Peyer's patch (tissue), 4 donors: ENCODE data around the gene WARS2. TPM values are rescaled to one million over a fixed set of nuclear protein-coding genes. Genes with fewer than 3 reads are reported as not detected.

Experiments used
- DNase-seq, 3 donors: peaks; one replicate each; pipeline ENCODE4 v3.0.0-alpha.2; 2017 to 2019
- H3K27ac ChIP-seq, 4 donors: fragments of 200-600 bp; sonication (generic); one replicate each; pipeline ENCODE4 v1.5.1; 2016 to 2019
- H3K27me3 ChIP-seq, 2 donors: fragments of 200-600 bp; sonication (generic); one replicate each; pipeline ENCODE4 v1.5.1; 2019
- H3K36me3 ChIP-seq, 3 donors: fragments of 200-600 bp; sonication (generic); one replicate each; pipeline ENCODE4 v1.5.1; 2016 to 2019
- H3K4me1 ChIP-seq, 4 donors: fragments of 200-600 bp; sonication (generic); one replicate each; pipeline ENCODE4 v1.5.1; 2016 to 2019
- H3K4me3 ChIP-seq, 4 donors: fragments of 200-600 bp; sonication (generic); 1 replicate in 3 of 4; 2 replicates in 1 of 4; pipeline ENCODE4 v1.5.1; 2016 to 2019; ENCODE audit warnings: mild to moderate bottlenecking in 1 of 4
- H3K9me3 ChIP-seq, 4 donors: fragments of 200-600 bp; sonication (generic); one replicate each; pipeline ENCODE4 v1.5.1; 2016 to 2019; ENCODE audit warnings: mild to moderate bottlenecking in 1 of 4
- POLR2A ChIP-seq, 2 donors: fragments of 450-650 bp; IDR thresholded peaks; one replicate each; pipeline ENCODE4 v1.5.1; 2017; ENCODE audit warnings: antibody characterized with exemption in 2 of 2, mild to moderate bottlenecking in 2 of 2, moderate library complexity in 2 of 2
- total RNA-seq, 4 donors: library from RNA; depleted of rRNA; stranded (reverse); fragments of >200 nt; gene quantifications; one replicate each; pipeline ENCODE4 v1.1.0, GENCODE V29; 2016
- TF ChIP-seq, protein P1 (sequence below), 6 experiments: fragments of 450-650 bp in 4 of 6; fragments of 200-600 bp in 2 of 6; sonication (generic) in 1 of 6; IDR thresholded peaks; one replicate each; pipeline ENCODE4 v1.5.1; 2017 to 2019; ENCODE audit warnings: antibody characterized with exemption in 6 of 6, mild to moderate bottlenecking in 3 of 6, moderate library complexity in 1 of 6

Gene WARS2
- total RNA-seq, 4 donors from 2014 or later = 7.5 to 20.6 (median 10.6) TPM

DNA sequence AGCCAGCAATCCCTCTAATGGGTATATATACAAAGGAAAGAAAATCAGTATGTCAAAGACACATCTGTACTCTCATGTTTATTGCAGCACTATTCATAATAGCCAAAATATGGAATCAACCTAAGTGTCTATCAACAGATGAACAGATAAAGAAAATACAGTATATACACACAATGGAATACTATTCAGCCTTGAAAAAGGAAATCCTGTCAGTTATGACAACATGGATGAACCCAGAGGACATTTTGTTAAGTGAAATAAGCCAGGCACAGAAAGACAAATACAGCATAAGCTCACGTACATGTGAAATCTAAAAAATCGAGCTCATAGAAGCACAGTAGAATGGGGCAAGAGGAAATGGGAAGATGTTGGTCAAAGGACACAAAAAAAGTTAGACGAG lies 69.1 kb downstream of the WARS2 start:
- no peaks in the 10 kb centered on the region for H3K27me3 ChIP-seq
- no peak overlapping the region for H3K4me3 ChIP-seq
- no peaks in the 10 kb centered on the region for H3K9me3 ChIP-seq
- no peak for DNase-seq
- no peaks in the 10 kb centered on the region for H3K36me3 ChIP-seq
- TF ChIP-seq POLR2A (IDR thresholded peaks at IDR 0.05) = no peak
- TF ChIP-seq, protein P1, sequence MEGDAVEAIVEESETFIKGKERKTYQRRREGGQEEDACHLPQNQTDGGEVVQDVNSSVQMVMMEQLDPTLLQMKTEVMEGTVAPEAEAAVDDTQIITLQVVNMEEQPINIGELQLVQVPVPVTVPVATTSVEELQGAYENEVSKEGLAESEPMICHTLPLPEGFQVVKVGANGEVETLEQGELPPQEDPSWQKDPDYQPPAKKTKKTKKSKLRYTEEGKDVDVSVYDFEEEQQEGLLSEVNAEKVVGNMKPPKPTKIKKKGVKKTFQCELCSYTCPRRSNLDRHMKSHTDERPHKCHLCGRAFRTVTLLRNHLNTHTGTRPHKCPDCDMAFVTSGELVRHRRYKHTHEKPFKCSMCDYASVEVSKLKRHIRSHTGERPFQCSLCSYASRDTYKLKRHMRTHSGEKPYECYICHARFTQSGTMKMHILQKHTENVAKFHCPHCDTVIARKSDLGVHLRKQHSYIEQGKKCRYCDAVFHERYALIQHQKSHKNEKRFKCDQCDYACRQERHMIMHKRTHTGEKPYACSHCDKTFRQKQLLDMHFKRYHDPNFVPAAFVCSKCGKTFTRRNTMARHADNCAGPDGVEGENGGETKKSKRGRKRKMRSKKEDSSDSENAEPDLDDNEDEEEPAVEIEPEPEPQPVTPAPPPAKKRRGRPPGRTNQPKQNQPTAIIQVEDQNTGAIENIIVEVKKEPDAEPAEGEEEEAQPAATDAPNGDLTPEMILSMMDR (IDR thresholded peaks at IDR 0.05) = no peak
- no peak overlapping the region for H3K27ac ChIP-seq
- H3K4me1 ChIP-seq = no peaks in the 10 kb centered on the region

DNA sequence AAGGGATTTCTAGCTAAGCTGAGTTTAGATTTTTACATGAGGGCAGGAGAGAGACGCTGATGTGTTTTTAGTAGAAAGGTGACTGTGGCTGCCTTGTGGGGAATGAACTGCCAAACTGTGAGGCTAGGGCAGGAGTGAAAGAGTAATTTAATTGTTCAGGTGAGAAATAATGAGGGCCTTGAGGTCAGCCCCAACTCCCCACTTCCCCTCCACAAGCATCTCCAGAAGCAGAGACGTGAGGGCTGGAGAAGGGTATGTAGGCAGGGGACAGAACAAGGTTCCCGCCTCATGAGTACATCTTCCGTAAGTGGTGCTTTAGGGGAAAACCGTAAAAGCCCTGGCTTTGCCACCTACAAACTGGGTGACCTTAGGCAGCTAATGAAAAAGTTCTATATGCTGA lies 70.8 kb downstream of the WARS2 start:
- Histone ChIP-seq H3K36me3 (no peaks in the 10 kb centered on the region), H3K4me1 (no peaks in the 10 kb centered on the region), H3K4me3 (no peak overlapping the region), H3K27ac (no peak overlapping the region), H3K9me3 (no peaks in the 10 kb centered on the region), H3K27me3 (no peaks in the 10 kb centered on the region)
- TF ChIP-seq, protein P1 (IDR thresholded peaks at IDR 0.05) = no peak
- TF ChIP-seq POLR2A (IDR thresholded peaks at IDR 0.05) = no peak
- no peak for DNase-seq

DNA sequence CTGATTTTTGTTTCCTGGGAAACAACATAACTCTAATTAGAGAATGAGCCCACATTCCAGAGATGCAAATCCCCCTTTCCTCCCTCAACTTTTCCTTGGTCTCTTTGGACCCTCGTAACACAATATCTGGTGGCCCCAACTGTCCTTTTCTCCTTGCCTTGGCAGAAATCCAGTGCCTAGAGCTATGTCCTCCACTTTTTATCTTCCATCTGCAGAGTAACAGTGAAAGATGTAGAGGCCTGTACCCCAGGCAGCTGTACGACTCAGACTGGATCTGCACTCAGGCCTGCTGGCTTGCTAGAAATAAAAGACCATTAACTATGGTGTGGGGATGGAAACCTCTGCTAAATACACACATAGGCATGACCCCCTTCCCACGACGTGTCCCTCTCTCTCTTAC lies 72.0 kb downstream of the WARS2 start:
- Histone ChIP-seq H3K4me3 (no peak overlapping the region), H3K4me1 (no peaks in the 10 kb centered on the region), H3K36me3 (no peaks in the 10 kb centered on the region), H3K9me3 (no peaks in the 10 kb centered on the region), H3K27me3 (no peaks in the 10 kb centered on the region), H3K27ac (no peak overlapping the region)
- no peak for DNase-seq
- no peak for TF ChIP-seq POLR2A (IDR thresholded peaks at IDR 0.05)
- TF ChIP-seq, protein P1 (IDR thresholded peaks at IDR 0.05) = no peak

DNA sequence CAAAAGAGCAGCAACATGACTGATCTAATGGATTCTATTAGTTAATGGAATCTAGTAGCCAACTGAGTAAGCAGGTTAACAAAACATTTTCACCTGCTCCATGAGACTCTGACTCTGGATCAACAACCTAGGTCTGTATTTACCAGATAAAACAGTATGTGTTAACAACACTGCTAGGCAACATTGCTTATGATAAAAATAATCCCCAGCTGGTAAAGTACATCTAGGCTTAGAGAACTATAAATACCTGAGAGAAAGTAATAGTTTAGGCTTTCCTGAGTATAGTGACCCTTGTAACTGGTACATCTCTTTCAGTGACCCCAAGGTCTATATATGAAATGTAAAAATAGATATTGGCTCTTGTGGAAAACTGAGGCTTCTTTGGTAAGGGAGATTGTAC lies 78.8 kb downstream of the WARS2 start:
- H3K4me3 ChIP-seq = no peak overlapping the region
- no peak for TF ChIP-seq POLR2A (IDR thresholded peaks at IDR 0.05)
- TF ChIP-seq, protein P1 (IDR thresholded peaks at IDR 0.05) = no peak

DNA sequence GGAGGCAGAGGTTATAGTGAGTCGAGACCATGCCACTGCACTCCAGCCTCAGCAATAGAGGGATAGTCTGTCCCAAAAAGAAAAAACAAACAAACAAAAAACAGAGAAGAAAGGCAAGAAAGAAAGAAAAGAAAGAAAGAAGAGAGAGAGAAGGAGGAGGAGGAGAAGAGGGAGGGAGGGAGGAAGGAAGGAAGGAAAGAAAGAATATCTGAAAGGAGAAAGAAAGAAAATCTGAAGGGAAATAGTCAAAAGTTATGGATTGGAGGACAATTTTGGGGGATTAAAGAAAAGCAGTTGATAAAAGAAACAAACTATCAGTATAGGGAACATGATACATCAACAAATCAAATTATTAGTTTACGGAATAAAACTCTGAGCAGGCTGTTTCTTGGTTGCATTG lies 84.9 kb downstream of the WARS2 start:
- H3K27me3 ChIP-seq = no peaks in the 10 kb centered on the region
- no peaks in the 10 kb centered on the region for H3K9me3 ChIP-seq
- no peaks in the 10 kb centered on the region for H3K4me1 ChIP-seq
- H3K4me3 ChIP-seq = no peak overlapping the region
- no peak for TF ChIP-seq POLR2A (IDR thresholded peaks at IDR 0.05)
- TF ChIP-seq, protein P1 (IDR thresholded peaks at IDR 0.05) = no peak
- DNase-seq = no peak
- H3K27ac ChIP-seq = no peak overlapping the region
- H3K36me3 ChIP-seq = no peaks in the 10 kb centered on the region

More for the DNA sequence above, 78.8 kb downstream of the WARS2 start:
- H3K27me3 ChIP-seq = no peaks in the 10 kb centered on the region
- no peaks in the 10 kb centered on the region for H3K9me3 ChIP-seq
- H3K27ac ChIP-seq = no peak overlapping the region
- H3K36me3 ChIP-seq = no peaks in the 10 kb centered on the region
- no peak for DNase-seq
- H3K4me1 ChIP-seq = no peaks in the 10 kb centered on the region

DNA sequence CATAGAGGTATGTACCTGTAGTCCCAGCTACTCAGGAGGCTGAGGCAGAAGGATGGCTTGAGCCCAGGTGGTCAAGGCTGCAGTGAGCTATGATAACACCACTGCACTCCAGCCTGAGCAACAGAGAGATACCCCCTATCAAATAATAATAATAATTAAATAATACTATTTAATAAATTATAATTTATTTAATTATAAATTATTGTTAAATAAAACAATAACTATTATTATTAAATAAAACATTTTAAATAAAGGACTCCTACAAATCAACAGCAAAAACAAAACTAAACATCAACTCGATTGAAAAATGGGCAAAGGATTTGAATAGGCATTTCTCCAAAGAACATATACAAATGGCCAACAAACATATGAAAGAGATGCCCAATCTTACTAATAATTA lies 86.5 kb downstream of the WARS2 start:
- no peak for DNase-seq
- Histone ChIP-seq H3K9me3 (no peaks in the 10 kb centered on the region), H3K27ac (no peak overlapping the region), H3K36me3 (no peaks in the 10 kb centered on the region), H3K27me3 (no peaks in the 10 kb centered on the region), H3K4me1 (no peaks in the 10 kb centered on the region), H3K4me3 (no peak overlapping the region)
- TF ChIP-seq, protein P1 (IDR thresholded peaks at IDR 0.05) = no peak
- TF ChIP-seq POLR2A (IDR thresholded peaks at IDR 0.05) = no peak
